ENCODE results near the gene FAM98B. TPM values are rescaled to one million over a fixed set of nuclear protein-coding genes. Genes with fewer than 3 reads are reported as not detected.

Gene FAM98B
- total RNA-seq, 2 donors from 2014 or later: 17.7 to 19.9 TPM

DNA sequence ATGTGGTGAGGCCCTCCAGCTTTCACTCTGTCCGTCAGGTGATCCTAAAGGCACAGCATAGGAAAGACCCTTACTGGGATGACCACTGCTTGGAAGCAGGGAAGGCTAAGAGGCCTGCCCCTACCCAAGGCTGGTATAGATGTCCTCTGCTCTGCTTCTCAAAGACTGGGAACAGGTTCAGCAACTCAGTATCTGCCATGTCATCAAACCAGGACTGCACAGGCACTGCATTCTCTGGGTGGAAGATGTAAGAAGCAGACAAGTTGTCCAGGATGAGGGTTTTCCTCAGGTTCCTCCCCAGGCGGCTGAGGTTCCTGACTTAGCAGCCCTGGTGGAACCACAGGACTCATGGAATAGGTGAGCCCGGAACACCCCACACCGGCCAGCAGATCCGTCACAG lies 4.7 kb downstream of the FAM98B start:
- ATAC-seq (no peak), DNase-seq (no peak)
- intact Hi-C loops (cut with DNase I, micrococcal nuclease): no loop called here

GRCh38 chr15:38459480-38459879 lies 5.6 kb downstream of the FAM98B start:
- intact Hi-C loops (cut with DNase I, micrococcal nuclease): no loop called here
- ATAC-seq (no peak), DNase-seq (no peak)

- no peak for DNase-seq
- intact Hi-C loops (cut with DNase I, micrococcal nuclease): no loop called here
- peak; percentile 76 for ATAC-seq
Observed at GRCh38 chr15:38460543-38460942, 6.6 kb downstream of the FAM98B start.

DNA sequence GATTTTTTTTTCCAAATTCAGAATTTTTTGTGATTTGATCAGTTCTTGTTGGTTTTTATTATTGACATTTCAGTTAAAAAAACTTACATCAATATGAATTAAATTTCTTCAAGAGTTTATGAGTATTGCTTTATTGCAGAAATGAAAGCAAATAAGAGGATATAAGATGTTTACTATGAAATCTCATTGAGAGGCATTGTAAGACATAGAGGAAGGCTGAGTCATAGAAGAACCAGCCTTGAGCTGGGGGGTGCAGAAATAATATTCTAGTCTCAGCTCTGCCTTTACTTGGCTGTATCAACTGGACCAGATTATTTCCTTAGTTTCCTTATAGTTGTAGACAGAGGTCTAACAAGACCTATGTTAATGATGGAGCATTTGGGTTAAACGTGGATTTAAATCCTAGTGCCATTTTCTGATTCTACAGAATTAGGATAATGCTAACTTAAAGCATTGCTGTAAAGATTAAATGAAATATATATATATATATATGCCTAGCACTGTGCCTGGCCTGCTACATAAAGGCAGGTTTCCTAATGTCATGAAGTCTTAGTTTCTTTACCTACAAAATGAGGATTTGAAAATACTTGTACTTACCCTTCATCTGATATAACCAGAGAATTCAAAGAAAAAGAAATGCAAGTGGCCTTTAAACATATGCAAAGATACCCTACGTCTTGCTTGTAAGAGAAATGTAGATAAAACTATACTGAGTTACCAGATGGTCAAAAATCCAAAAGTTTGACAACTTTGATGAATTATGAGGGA lies 7.3 kb downstream of the FAM98B start:
- ATAC-seq (peak; percentile 76), DNase-seq (no peak)
- intact Hi-C loops (cut with DNase I, micrococcal nuclease): no loop called here

- intact Hi-C loops (cut with DNase I, micrococcal nuclease): no loop called here
- DNase-seq (no peak), ATAC-seq (peak; percentile 31)
Observed at GRCh38 chr15:38463893-38464292, 10.0 kb downstream of the FAM98B start.

DNA sequence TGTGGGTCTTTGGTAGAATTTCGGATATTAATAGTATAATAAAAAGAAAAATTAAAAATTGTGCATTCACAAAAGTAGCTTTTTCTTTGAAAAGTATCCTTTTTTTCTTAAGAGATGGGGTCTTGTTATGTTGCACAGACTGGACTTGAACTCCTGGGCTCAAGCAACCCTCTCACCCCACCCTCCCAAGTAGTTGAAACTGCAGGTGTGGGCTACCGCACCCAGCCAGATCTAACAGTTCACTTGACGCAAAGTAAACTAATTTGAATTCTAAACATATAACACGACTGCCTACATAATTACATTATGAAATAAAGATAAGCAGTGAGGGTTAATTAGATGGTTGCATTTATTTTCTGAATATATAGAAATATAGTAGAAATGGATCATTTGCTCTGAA lies 10.7 kb downstream of the FAM98B start:
- intact Hi-C loops (cut with DNase I, micrococcal nuclease): no loop called here
- DNase-seq: no peak
- ATAC-seq: peak; percentile 65

DNA sequence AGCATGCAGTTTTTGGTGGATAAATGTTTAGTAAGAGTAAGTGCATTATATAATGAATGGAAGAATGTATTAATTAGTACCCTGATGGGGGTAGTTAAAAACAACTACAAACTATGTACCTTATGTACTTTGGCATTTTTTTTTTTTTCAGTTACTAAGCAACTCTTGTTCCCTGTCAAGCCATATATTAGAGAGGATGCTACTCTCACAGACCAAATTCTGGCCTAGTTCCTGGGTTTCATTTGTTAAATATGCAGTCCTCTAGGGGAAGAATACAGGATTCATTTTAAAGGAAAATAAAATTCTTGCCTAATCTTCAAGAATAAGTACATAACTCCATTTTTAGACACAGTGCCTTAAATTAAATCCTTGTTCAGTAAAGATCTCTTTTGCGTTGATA lies 16.9 kb downstream of the FAM98B start:
- DNase-seq (no peak), ATAC-seq (no peak)
- intact Hi-C loops (cut with DNase I, micrococcal nuclease): loop anchor here (10.0 kb wide), 2 partner anchors 214 to 224 kb away; no protein-coding TSS in a partner anchor

DNA sequence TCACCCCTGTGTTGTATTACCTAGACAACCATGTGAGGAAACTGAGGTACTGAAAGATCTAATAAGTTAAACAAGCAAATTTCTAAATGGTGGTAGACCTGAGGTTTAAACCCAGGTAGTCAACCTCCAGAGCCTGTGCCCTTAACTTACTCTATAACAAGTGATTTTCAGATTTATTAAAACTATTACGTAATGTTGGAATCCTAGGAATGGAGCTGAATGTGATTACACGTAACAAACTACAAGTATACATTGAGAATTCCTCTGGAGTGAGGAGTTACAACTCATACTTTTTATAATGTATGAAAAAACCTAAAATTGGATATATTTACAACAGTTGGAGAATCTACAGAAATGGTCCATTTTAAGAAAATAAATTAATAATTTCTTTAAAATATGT lies 18.0 kb downstream of the FAM98B start:
- DNase-seq: no peak
- intact Hi-C loops (cut with DNase I, micrococcal nuclease): loop anchor here (10.0 kb wide), 2 partner anchors 213 to 223 kb away; no protein-coding TSS in a partner anchor
- no peak for ATAC-seq

GRCh38 chr15:38474155-38474757 lies 20.3 kb downstream of the FAM98B start:
- ATAC-seq (peak; percentile 100), DNase-seq (no peak)
- intact Hi-C loops (cut with DNase I, micrococcal nuclease): loop anchor here (10.0 kb wide), 2 partner anchors 211 to 221 kb away; no protein-coding TSS in a partner anchor

DNA sequence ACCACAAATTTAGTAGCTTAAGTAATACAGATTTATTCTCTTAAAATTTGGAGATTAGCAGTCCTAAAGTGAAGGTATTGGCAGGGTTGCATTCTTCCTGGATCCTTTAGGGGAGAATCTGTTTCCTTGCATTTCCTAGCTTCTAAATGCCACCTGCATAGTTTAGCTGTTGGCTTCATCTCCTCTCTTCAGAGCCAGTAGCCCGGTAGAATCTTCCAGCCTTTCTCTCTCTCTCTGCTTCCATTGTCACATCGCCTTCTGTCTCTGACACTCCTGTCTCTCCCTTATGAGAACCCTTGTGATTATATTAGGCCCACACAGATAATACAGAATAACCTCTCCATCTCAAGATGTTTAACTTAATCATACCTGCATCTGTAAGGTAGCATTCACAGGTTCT lies 21.4 kb downstream of the FAM98B start:
- DNase-seq (no peak), ATAC-seq (no peak)
- intact Hi-C loops (cut with DNase I, micrococcal nuclease): loop anchor here (10.0 kb wide), 2 partner anchors 209 to 219 kb away; no protein-coding TSS in a partner anchor

DNA sequence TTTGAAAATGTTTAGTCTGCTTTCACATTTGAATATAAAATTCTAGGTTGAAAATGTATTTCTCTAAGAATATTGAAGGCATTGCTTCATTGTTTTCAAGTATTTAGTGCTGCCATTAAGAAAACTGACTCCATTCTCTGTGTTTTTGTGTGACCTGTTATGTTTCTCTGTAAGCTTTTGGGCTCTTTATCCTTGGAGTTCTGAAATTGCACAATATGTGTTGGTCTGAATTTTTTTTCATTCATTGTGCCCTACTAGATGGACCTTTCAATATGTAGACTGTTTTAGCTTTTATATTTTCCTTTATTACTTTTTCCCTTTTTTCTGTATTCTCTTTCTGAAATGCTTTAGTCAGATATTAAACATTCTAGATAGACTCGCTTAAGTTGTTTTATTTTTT lies 22.2 kb downstream of the FAM98B start:
- ATAC-seq: no peak
- intact Hi-C loops (cut with DNase I, micrococcal nuclease): loop anchor here (10.0 kb wide), 2 partner anchors 209 to 219 kb away; no protein-coding TSS in a partner anchor
- no peak for DNase-seq

GRCh38 chr15:38477637-38478036 lies 23.7 kb downstream of the FAM98B start:
- intact Hi-C loops (cut with DNase I, micrococcal nuclease): loop anchor here (10.0 kb wide), 2 partner anchors 207 to 217 kb away; no protein-coding TSS in a partner anchor
- DNase-seq (no peak), ATAC-seq (no peak)

- no peak for ATAC-seq
- intact Hi-C loops (cut with DNase I, micrococcal nuclease): loop anchor here (10.0 kb wide), 2 partner anchors 206 to 216 kb away; no protein-coding TSS in a partner anchor
- no peak for DNase-seq
Observed at GRCh38 chr15:38479266-38479665, 25.3 kb downstream of the FAM98B start.

GRCh38 chr15:38479756-38480155 lies 25.8 kb downstream of the FAM98B start:
- intact Hi-C loops (cut with DNase I, micrococcal nuclease): loop anchor here (10.0 kb wide), 2 partner anchors 205 to 215 kb away; no protein-coding TSS in a partner anchor
- ATAC-seq (no peak), DNase-seq (no peak)

DNA sequence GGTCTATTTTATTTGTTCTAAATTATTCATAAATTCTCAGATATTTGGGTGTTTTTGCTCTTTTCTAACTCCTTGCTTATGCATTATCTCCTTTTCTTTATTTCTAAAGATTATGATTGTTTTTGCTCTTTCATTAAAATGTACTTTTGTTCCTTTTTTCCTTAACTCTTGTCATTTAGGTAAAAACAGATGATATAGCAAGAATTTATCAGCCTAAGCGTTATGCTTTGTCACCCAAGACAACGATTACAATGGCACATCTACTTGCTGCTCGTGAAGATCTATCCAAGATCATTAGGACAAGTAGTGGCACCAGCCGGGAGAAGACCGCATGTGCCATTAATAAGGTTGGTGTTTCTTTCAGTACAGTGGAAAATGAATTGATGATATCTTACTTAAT lies 27.2 kb downstream of the FAM98B start:
- intact Hi-C loops (cut with DNase I, micrococcal nuclease): no loop called here
- no peak for ATAC-seq
- no peak for DNase-seq

DNA sequence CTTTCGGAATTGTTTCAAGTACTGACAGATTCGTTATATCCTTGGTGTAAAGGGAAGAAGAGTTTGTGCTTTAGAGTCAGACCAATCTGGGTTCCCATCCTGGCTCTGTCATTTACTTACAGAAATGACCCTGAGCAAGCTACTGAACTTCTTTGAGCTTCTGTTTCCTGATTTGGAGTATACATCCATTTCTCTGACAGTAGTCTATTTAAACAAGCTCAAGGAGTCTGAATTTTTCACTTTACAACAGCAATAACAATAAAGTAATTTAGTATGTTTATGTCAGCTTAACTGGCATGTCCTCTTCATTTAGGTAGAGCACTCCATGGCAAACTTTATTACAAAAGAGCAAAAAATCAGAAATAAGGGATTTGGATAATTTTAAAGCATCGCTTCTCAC lies 27.8 kb downstream of the FAM98B start:
- DNase-seq (no peak), ATAC-seq (peak; percentile 95)
- intact Hi-C loops (cut with DNase I, micrococcal nuclease): no loop called here

GRCh38 chr15:38482572-38482971 lies 28.6 kb downstream of the FAM98B start:
- DNase-seq (no peak), ATAC-seq (peak; percentile 58)
- intact Hi-C loops (cut with DNase I, micrococcal nuclease): no loop called here

DNA sequence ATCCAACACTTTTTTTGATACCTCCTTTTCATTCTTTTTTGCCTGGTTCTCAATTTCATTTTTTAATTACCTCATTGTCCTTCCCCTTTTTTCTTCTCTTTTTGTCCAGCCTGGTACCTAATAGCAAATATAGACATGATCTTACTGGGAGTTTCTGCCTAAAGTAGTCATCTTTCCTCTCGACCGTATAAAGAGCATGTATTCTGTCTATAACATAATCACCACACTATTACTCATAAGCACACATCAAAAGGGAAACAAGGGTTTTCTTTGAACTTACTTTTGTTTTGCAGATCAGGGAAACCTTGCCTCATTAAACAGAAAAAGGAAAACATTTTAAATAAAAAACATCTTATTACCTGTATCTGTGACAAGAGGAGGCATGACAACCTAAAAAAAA lies 33.0 kb downstream of the FAM98B start:
- DNase-seq (no peak), ATAC-seq (no peak)
- intact Hi-C loops (cut with DNase I, micrococcal nuclease): no loop called here

- intact Hi-C loops (cut with DNase I, micrococcal nuclease): no loop called here
- DNase-seq: no peak
Observed at GRCh38 chr15:38487378-38487777, 33.5 kb downstream of the FAM98B start.

DNA sequence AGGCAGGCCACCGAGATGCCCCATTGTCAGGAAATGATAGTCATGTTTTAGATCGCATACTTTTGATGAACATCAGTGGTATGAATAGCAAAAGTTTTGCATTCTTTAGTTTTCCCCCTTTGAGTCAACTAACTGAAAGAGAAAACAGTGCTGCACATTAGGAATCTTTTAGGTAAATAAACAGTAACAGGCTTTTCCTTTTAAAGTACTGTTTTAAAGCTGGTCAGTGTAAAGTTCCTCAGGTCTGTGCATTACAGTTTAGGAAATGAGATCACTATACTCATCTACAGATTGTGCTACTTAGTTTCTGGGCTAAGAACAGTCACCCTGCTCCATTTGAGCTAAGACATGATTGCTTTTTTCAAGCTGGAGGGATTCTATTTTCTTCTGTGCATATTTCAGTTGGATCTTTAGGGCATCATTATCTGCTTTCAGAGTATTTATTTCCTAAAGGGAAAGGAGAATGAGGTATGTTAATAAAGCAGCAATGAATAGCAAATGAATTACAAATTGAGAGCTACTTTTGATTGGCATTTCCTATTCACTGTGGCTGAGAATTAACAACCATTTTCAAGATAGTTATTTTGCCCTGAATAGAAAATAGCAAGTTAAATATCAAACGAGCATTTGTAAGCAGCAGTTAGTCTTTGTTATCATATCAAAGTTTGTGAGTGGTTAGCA lies 36.5 kb downstream of the FAM98B start:
- no peak for ATAC-seq
- DNase-seq: no peak
- intact Hi-C loops (cut with DNase I, micrococcal nuclease): no loop called here

More at GRCh38 chr15:38487378-38487777, 33.5 kb downstream of the FAM98B start:
- no peak for ATAC-seq
